Subcutaneous adipose tissue (tissue), 4 donors: ENCODE data around the gene POLA2. TPM values are rescaled to one million over a fixed set of nuclear protein-coding genes. Genes with fewer than 3 reads are reported as not detected.

Experiments
- CTCF ChIP-seq: fragments of 450-650 bp; IDR thresholded peaks from one replicate; pipeline ENCODE4 v1.5.1; 2016; ENCODE audit warnings: low read depth, mild to moderate bottlenecking, control low read depth, antibody characterized with exemption, moderate library complexity
- total RNA-seq, 4 donors: library from RNA; depleted of rRNA; stranded (reverse); fragments of >200 nt; gene quantifications; one replicate each; pipeline ENCODE4 v1.1.0, GENCODE V29; 2016

The POLA2 gene
- total RNA-seq, 4 donors from 2014 or later = 2.6 to 6.2 (median 4.9) TPM

GRCh38 chr11:65246506-65246905 is 15.3 kb upstream of the POLA2 start:
- no peak for TF ChIP-seq CTCF

- TF ChIP-seq CTCF = no peak
These were observed 10.3 kb upstream of the POLA2 start for GRCh38 chr11:65251476-65251875.

- no peak for TF ChIP-seq CTCF
These were observed 7.0 kb upstream of the POLA2 start for GRCh38 chr11:65254724-65255123.

- no peak for TF ChIP-seq CTCF
These were observed 2.8 kb upstream of the POLA2 start for GRCh38 chr11:65258988-65259387.

GRCh38 chr11:65260302-65260701 is 1.5 kb upstream of the POLA2 start:
- no peak for TF ChIP-seq CTCF

- no peak for TF ChIP-seq CTCF
These were observed 789 bp upstream of the POLA2 start for GRCh38 chr11:65260756-65261590.

- no peak for TF ChIP-seq CTCF
These were observed 569 bp downstream of the POLA2 start for GRCh38 chr11:65262381-65262680.
